RKO (cell line): ENCODE measurements around the gene PPP1R36.
A peak's percentile ranks its signal among the peaks of the same experiment; 100 is the strongest.
"Not testable (repeated sequence)": the region's sequence is repeated elsewhere in the genome, so short reads cannot be mapped to it uniquely, and the experiment has no call there.

Source experiments
- DNase-seq: peaks from one replicate; pipeline ENCODE4 v3.0.0-alpha.2; 2016; ENCODE audit warnings: low spot score

Gene PPP1R36

GRCh38 chr14:64612971-64613666 is 63.4 kb downstream of the PPP1R36 start:
- no peak for DNase-seq

GRCh38 chr14:64614166-64614565 is 64.4 kb downstream of the PPP1R36 start:
- DNase-seq, result no peak

GRCh38 chr14:64614805-64615391 is 65.1 kb downstream of the PPP1R36 start:
- no peak for DNase-seq

- DNase-seq, result not testable (repeated sequence)
These were observed 68.2 kb downstream of the PPP1R36 start for GRCh38 chr14:64617872-64618408.

- no peak for DNase-seq
These were observed 71.1 kb downstream of the PPP1R36 start for GRCh38 chr14:64620910-64621309.

- no peak for DNase-seq
These were observed 73.9 kb downstream of the PPP1R36 start for GRCh38 chr14:64623554-64624165.

- no peak for DNase-seq
These were observed 75.8 kb downstream of the PPP1R36 start for GRCh38 chr14:64625386-64626232.

- DNase-seq, result peak; percentile 23
These were observed 79.2 kb downstream of the PPP1R36 start for GRCh38 chr14:64628940-64629408.

GRCh38 chr14:64630778-64631177 is 81.0 kb downstream of the PPP1R36 start:
- DNase-seq, result no peak

- DNase-seq, result not testable (repeated sequence)
These were observed 81.5 kb downstream of the PPP1R36 start for GRCh38 chr14:64631222-64631621.

- no peak for DNase-seq
These were observed 82.3 kb downstream of the PPP1R36 start for GRCh38 chr14:64632056-64632455.

- no peak for DNase-seq
These were observed 84.8 kb downstream of the PPP1R36 start for GRCh38 chr14:64634558-64634957.

- peak; percentile 45 for DNase-seq
These were observed 86.6 kb downstream of the PPP1R36 start for GRCh38 chr14:64636208-64636979.

- DNase-seq, result no peak
These were observed 87.2 kb downstream of the PPP1R36 start for GRCh38 chr14:64636980-64637429.

- DNase-seq, result no peak
These were observed 88.1 kb downstream of the PPP1R36 start for GRCh38 chr14:64637735-64638473.

- DNase-seq, result no peak
These were observed 88.9 kb downstream of the PPP1R36 start for GRCh38 chr14:64638625-64639024.
